Activated T-helper 1 cell treated with anti-CD3 and anti-CD28 coated beads, Interleukin-12 subunit alpha, Interleukin-12 subunit beta, Interleukin-2, Interleukin-4 antibody, amounts not matched to agents 30 ng/mL and 10 ng/mL and 1 ng/mL, durations not matched to agents 14 hours and 24 hours and 36 hours (primary cell): ENCODE results near the gene BCL11A. TPM values are rescaled to one million over a fixed set of nuclear protein-coding genes. Genes with fewer than 3 reads are reported as not detected.
A peak's percentile ranks its signal among the peaks of the same experiment; 100 is the strongest.

ENCODE experiments used
- DNase-seq: peaks from one replicate; pipeline ENCODE4 v3.0.0; 2021; ENCODE audit warnings: low spot score
- H3K27ac Mint-ChIP-seq: one replicate; pipeline ENCODE4 v1.8.0; 2021; ENCODE audit warnings: mild to moderate bottlenecking, mixed read lengths
- H3K27me3 Mint-ChIP-seq: one replicate; pipeline ENCODE4 v1.8.0; 2022; ENCODE audit warnings: mild to moderate bottlenecking, moderate library complexity, mixed read lengths; ENCODE audit not compliant: insufficient read depth
- H3K36me3 Mint-ChIP-seq: one replicate; pipeline ENCODE4 v1.8.0; 2021; ENCODE audit warnings: low read depth, mixed read lengths
- H3K4me1 Mint-ChIP-seq: one replicate; pipeline ENCODE4 v1.8.0; 2021; ENCODE audit warnings: low read depth, mixed read lengths
- H3K4me3 Mint-ChIP-seq: one replicate; pipeline ENCODE4 v1.8.0; 2021; ENCODE audit warnings: mild to moderate bottlenecking, moderate library complexity, mixed read lengths
- H3K9me3 Mint-ChIP-seq: one replicate; pipeline ENCODE4 v1.8.0; 2021; ENCODE audit warnings: mixed read lengths
- intact Hi-C: fragments of 100-400 bp; cut with micrococcal nuclease; formaldehyde crosslinking; loops from one replicate; pipeline ENCODE4 v1.15.1; 2024
- total RNA-seq: library from RNA; stranded (reverse); gene quantifications from 2 replicates; pipeline ENCODE4 v1.2.3, GENCODE V29; 2022

Gene BCL11A
- total RNA-seq, 1 donor from 2014 or later, result not detected

DNA sequence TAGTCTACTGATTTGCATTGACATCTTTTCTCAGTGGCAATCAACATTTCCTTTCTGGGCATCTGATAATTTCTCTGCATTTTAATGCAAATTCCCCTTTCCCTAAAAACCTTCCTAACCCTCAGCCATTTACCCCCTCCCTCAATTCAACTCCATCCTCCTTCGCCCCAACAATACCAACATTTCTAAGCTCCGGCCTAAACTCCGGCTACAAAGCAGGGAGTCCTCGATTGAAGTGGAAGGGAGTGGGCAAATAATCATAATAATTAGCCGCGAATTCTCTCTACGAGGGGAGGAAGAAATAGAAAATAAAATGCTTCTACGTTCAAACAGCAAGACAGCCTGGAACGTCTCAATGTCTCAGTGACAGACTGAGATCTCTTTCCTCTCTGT, 4.6 kb downstream of the BCL11A start:
- H3K9me3 Mint-ChIP-seq, result no peaks in the 10 kb centered on the region
- peak overlapping the region; percentile 11 for H3K4me3 Mint-ChIP-seq
- no peak overlapping the region for H3K27ac Mint-ChIP-seq
- peaks cover 14% of the 10 kb centered on the region for H3K4me1 Mint-ChIP-seq
- no peak for DNase-seq
- no peaks in the 10 kb centered on the region for H3K36me3 Mint-ChIP-seq
- peaks cover 76% of the 10 kb centered on the region for H3K27me3 Mint-ChIP-seq
- intact Hi-C loops, result loop anchor here (1.0 kb wide), 1 partner anchor 8 kb away; no protein-coding TSS in a partner anchor

DNA sequence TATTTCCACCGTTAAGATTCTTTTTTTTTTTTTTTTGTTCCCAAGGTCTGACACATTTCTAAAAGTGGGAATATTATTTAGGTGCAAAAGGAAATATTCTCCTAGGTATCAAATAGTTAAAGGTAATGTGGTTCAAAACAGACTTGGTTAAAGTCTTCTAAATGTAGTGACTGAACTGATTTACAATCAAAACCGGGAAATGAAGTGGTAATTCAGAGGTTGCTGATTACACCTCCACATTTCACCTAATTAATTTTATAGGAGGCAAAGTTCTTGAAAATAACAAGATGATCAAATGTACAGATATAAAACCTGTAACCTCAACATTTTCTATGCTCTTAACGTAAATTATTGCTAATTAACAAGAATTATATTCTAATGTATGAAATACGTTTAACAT, 5.1 kb downstream of the BCL11A start:
- intact Hi-C loops, result loop anchor here (1.0 kb wide), 1 partner anchor 9 kb away; no protein-coding TSS in a partner anchor
- Mint-ChIP-seq H3K27ac (no peak overlapping the region), H3K27me3 (peaks cover 75% of the 10 kb centered on the region), H3K9me3 (no peaks in the 10 kb centered on the region), H3K4me3 (no peak overlapping the region), H3K36me3 (no peaks in the 10 kb centered on the region), H3K4me1 (peaks cover 14% of the 10 kb centered on the region)
- DNase-seq, result no peak

DNA sequence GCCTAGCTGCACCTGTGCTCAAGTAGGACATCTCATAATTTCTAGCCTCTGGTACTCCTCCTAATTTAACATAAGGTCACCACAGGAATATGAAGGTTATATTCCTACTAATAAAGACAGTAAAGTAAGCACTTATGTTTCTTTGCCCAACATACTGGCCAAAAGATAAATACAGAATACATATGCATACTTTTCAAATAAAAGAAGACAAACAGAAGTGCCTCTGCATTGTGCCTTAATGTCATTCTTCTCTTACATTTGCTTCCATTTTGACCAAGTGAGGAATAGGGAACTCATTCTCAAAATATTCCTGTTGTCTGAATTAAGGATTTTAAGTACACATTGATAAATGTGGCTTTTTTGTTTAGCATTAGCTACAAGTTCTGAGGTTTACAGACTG, 5.6 kb downstream of the BCL11A start:
- H3K9me3 Mint-ChIP-seq, result no peaks in the 10 kb centered on the region
- H3K27me3 Mint-ChIP-seq, result peaks cover 77% of the 10 kb centered on the region
- intact Hi-C loops, result loop anchor here (1.0 kb wide), 1 partner anchor 9 kb away; no protein-coding TSS in a partner anchor
- no peaks in the 10 kb centered on the region for H3K36me3 Mint-ChIP-seq
- no peak overlapping the region for H3K27ac Mint-ChIP-seq
- H3K4me1 Mint-ChIP-seq, result peaks cover 14% of the 10 kb centered on the region
- no peak overlapping the region for H3K4me3 Mint-ChIP-seq
- DNase-seq, result no peak

DNA sequence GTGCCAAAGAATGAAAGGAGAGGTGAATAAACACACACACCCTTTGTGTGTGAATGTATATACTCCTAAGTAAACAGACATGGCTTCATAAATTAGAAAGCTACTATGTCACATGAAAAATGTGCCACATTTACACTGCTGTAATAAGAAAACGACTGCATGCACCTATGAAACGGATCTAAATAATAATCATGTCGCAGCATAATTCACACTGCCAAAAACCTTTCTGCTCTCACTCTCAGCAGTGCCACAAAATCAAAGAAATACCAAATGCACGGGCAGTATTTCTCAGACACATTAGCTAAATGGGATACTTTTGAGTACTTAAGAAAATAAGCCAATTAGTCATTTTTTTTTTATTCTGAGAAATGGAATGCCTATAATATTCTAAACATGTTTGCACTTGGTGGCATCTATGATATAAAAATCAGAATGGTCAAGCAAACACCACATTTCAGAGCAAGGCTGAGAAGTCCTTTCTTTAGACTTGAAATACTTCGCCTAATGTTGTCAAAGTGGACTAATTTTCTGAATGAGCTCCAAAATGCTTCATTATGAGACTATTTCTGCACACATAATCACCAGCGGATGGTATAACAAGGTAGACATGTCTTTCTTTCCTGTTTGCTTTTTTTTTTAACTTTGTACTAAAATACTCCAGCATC, 6.6 kb downstream of the BCL11A start:
- Mint-ChIP-seq H3K4me1 (peaks cover 14% of the 10 kb centered on the region), H3K27me3 (peaks cover 69% of the 10 kb centered on the region), H3K36me3 (no peaks in the 10 kb centered on the region), H3K4me3 (no peak overlapping the region), H3K9me3 (no peaks in the 10 kb centered on the region), H3K27ac (no peak overlapping the region)
- DNase-seq, result no peak
- intact Hi-C loops, result no loop called here

DNA sequence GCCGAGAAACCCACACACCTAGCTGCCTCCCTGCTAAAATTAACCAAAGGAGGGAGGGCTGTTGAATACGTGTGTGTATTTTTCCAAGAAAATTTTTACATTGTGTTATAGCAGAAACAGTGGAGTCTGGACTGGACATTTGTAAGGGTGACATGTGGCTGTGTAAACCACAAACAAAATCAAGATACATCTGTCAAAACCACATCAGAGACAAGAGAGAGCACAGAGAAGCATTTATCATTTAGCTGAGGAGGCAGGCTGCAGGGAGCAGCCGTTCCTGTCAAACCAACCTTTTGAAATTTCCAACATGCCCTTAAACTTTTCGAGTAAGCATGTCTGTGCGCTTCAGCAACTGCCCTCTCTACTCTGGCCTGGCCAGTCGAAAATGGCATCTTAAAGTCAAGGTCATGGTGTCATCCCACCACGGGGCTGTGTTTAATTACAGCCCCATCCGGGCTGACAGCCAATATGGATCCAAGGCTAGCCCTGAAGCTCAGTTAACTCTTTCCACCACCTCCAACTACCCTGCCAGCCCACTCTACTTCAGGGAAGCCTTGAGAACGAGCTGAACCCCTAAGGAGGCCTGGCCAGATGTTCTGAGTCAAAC, 8.4 kb downstream of the BCL11A start:
- H3K4me3 Mint-ChIP-seq, result no peak overlapping the region
- H3K27me3 Mint-ChIP-seq, result peaks cover 70% of the 10 kb centered on the region
- intact Hi-C loops, result no loop called here
- peaks cover 13% of the 10 kb centered on the region for H3K4me1 Mint-ChIP-seq
- no peaks in the 10 kb centered on the region for H3K36me3 Mint-ChIP-seq
- DNase-seq, result no peak
- H3K27ac Mint-ChIP-seq, result no peak overlapping the region
- H3K9me3 Mint-ChIP-seq, result no peaks in the 10 kb centered on the region

DNA sequence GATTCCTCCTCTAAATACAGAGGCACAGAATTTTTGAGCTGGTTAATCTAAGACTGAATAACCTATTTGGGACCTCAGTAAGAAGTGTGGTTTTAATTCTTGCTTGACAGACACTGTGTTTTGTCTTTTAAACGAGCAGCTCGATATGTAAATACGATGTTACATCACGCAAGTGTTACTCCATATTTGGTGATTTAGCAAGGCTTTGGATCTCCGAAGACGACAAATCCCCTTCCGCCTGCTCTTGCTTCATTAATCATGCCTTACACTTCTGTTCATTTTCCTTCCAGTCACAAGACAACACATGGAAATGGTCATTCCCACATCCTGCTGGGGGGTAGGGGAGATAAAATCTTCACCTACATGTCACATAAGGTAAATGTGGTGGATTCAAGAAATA, 9.4 kb downstream of the BCL11A start:
- no peak for DNase-seq
- Mint-ChIP-seq H3K36me3 (no peaks in the 10 kb centered on the region), H3K4me3 (no peak overlapping the region), H3K9me3 (no peaks in the 10 kb centered on the region), H3K27me3 (peaks cover 68% of the 10 kb centered on the region), H3K27ac (no peak overlapping the region), H3K4me1 (peaks cover 6% of the 10 kb centered on the region)
- intact Hi-C loops, result no loop called here

DNA sequence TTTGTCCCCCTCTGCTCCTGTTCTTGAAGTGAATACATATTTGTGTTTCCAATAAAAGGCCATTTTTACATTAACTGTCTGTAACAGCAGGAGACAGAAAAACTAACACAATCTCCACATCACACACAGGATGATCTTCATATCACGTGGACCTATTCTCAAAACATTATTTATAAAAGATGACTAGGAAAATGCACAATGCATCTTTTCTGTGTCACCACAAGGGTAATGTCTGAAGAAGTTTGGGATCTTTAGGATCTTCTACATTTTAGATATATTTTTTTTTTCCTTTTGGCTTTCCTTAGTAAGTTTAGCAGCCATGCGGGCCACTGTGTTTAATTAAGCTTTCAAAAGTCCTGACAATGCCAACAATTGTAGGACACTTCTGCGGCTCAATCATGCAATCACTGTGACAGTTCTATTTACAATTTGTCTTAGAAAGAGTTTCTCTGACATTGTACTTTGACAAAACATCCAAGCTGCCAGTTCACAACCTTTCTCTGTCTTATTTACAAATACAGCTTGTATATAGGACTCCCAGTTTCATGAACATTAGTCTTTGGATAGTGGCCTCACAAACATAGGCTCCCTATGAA, 12.3 kb downstream of the BCL11A start:
- H3K4me1 Mint-ChIP-seq, result no peaks in the 10 kb centered on the region
- H3K4me3 Mint-ChIP-seq, result no peak overlapping the region
- no peaks in the 10 kb centered on the region for H3K9me3 Mint-ChIP-seq
- no peak overlapping the region for H3K27ac Mint-ChIP-seq
- H3K36me3 Mint-ChIP-seq, result no peaks in the 10 kb centered on the region
- no peak for DNase-seq
- intact Hi-C loops, result no loop called here
- H3K27me3 Mint-ChIP-seq, result peaks cover 54% of the 10 kb centered on the region

DNA sequence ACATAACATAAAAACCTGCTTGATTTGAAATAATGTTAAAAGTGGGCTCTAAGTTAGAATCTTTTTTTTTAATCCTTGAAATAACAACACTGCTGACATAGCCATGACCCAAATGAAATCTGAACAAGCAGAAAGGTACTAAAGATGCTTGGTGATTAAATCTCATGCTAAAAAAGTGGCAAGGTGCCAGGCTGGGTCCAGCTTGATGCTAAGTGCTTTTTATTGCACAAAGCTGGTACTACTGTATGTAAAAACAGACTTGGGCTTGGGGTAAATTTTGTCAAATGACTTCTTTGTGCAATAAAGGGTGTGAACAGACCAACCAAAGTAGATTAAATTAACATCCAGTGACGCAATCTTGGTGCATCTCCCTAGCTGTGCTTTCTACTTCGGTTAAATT, 13.4 kb downstream of the BCL11A start:
- no peak for DNase-seq
- peaks cover 51% of the 10 kb centered on the region for H3K27me3 Mint-ChIP-seq

DNA sequence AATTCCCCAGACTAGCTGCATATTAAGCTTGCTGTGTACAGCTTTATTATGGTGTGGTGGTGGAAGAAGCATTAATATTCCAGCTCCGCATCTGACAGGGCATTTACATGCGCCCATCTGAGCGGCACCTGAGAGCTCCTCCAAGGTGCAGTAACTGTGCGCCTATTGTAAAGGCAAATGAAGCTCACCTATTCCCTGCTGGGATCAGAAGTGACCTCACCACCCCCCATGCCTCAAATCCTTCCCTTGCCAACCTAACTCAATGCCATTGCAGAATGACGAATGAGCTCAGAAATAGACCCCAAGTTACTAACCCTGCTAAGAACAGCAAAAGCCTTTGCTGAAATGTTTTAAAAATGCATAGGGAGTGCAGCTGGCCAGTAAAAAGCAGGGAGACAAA, 14.3 kb downstream of the BCL11A start:
- Mint-ChIP-seq H3K27me3 (peaks cover 45% of the 10 kb centered on the region), H3K4me1 (no peaks in the 10 kb centered on the region), H3K9me3 (no peaks in the 10 kb centered on the region), H3K36me3 (no peaks in the 10 kb centered on the region), H3K4me3 (no peak overlapping the region), H3K27ac (no peak overlapping the region)
- intact Hi-C loops, result no loop called here
- no peak for DNase-seq

More for the DNA sequence above, 13.4 kb downstream of the BCL11A start:
- Mint-ChIP-seq H3K27ac (no peak overlapping the region), H3K4me3 (no peak overlapping the region), H3K36me3 (no peaks in the 10 kb centered on the region), H3K4me1 (no peaks in the 10 kb centered on the region), H3K9me3 (no peaks in the 10 kb centered on the region)
- intact Hi-C loops, result no loop called here

DNA sequence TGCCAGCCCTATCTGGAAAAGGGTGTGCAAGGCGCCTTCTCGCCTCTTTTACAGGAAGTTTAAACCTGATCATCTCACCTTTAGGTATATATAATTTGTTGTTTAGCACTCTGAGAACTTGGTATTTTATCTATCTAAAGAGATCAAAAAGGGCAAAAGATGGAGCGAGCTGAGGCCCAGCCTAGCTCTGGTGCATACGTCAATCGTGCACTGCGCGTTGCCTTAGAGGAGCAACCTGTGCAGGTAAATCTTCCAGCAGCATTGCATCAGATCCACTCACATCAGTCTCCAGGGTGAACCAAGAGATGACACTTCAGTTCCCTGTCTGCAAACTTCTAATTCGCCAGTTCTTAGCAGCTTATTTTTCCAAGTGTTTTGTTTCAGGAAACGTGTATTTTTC, 15.4 kb downstream of the BCL11A start:
- H3K9me3 Mint-ChIP-seq, result no peaks in the 10 kb centered on the region
- H3K27ac Mint-ChIP-seq, result no peak overlapping the region
- H3K4me3 Mint-ChIP-seq, result no peak overlapping the region
- DNase-seq, result no peak
- peaks cover 41% of the 10 kb centered on the region for H3K27me3 Mint-ChIP-seq
- intact Hi-C loops, result no loop called here
- no peaks in the 10 kb centered on the region for H3K4me1 Mint-ChIP-seq
- no peaks in the 10 kb centered on the region for H3K36me3 Mint-ChIP-seq

DNA sequence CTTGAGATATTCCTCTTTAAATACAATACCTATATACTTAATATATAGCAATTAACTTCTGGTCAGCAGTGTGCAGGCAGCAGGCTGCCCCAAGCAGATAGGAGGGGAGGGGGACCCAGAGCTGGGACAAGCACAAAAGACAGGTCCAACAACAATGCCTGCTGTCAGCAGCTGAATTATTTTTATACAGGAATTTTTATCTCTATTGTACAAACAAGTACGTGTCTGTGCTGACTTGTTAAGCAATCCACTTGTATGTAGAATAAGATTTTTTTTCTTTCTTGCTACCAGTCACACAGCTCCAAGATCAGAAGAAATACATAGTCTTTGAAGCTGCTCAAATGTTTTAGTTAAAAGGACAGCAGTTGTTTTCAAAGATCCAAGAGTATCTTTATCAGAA, 16.7 kb downstream of the BCL11A start:
- peaks cover 43% of the 10 kb centered on the region for H3K27me3 Mint-ChIP-seq
- H3K4me3 Mint-ChIP-seq, result no peak overlapping the region
- intact Hi-C loops, result no loop called here
- no peaks in the 10 kb centered on the region for H3K36me3 Mint-ChIP-seq
- no peaks in the 10 kb centered on the region for H3K9me3 Mint-ChIP-seq
- no peaks in the 10 kb centered on the region for H3K4me1 Mint-ChIP-seq
- no peak overlapping the region for H3K27ac Mint-ChIP-seq
- no peak for DNase-seq

DNA sequence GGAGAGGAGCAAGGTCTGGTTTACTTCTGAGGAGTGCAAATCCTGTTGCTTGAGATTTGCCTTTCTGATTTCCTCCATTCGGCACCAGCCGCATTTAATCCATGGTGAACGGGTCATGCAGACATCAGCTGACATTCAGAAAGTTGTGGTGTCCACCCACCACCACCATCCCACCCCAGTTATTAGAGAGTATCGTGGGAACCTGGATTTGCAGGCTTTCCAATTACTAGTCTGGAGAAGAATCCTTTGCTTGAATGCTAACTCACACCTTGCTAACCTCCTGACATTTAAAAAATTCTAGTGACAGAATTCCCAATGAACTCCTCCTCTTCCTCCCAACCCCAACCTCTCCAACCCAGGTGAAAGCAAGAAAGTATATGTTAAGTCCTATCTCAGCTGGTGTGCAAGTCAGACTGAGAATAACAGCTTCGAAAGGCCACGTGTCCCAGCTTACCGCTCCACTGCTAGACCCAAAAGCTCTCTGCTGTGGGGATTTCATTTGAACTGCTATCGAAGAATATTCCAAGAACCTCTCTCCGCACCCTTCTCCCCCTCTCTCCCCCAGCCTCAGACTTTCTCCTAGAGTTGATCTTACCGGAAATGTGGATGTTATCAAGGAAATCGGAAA, 17.7 kb downstream of the BCL11A start:
- no peak for DNase-seq
- Mint-ChIP-seq H3K27me3 (peaks cover 42% of the 10 kb centered on the region), H3K36me3 (no peaks in the 10 kb centered on the region), H3K27ac (no peak overlapping the region), H3K4me1 (no peaks in the 10 kb centered on the region), H3K4me3 (no peak overlapping the region), H3K9me3 (no peaks in the 10 kb centered on the region)
- intact Hi-C loops, result no loop called here
